ENCODE data around the gene DDX4.
"Not testable (repeated sequence)": the region's sequence is repeated elsewhere in the genome, so short reads cannot be mapped to it uniquely, and the experiment has no call there.

The DDX4 gene

GRCh38 chr5:55731848-55732247, 6.0 kb upstream of the DDX4 start:
- FAIRE-seq = no peak

- no peak for FAIRE-seq
Observed at GRCh38 chr5:55732585-55732984, 5.3 kb upstream of the DDX4 start.

- no peak for FAIRE-seq
Observed at GRCh38 chr5:55734658-55735057, 3.2 kb upstream of the DDX4 start.

GRCh38 chr5:55742778-55743177, 4.9 kb downstream of the DDX4 start:
- no peak for FAIRE-seq

GRCh38 chr5:55747778-55748318, 10.0 kb downstream of the DDX4 start:
- FAIRE-seq = no peak

GRCh38 chr5:55749387-55749786, 11.5 kb downstream of the DDX4 start:
- FAIRE-seq = no peak

DNA sequence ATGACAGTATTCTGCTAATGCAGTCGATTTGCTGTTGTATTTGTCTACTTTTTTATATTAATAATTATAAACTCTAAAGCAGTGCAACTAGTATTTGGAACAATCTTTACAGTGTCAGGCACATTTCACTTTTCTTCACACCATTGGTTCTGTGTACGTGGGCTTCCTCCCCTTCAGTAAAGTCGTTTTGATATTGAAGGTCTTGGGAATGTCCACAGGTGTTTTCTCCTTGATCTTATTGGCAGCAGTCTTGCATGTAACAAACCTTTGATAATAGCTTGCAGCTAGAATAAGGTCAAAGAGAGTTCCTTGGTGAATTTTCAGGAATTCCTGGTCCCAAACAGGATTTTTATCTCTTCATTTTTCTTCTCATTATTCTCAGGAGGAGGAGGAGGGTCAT, 12.2 kb downstream of the DDX4 start:
- FAIRE-seq = no peak

GRCh38 chr5:55750499-55750898, 12.6 kb downstream of the DDX4 start:
- FAIRE-seq = no peak

GRCh38 chr5:55758231-55758630, 20.4 kb downstream of the DDX4 start:
- no peak for FAIRE-seq

- no peak for FAIRE-seq
Observed at GRCh38 chr5:55758714-55759113, 20.9 kb downstream of the DDX4 start.

DNA sequence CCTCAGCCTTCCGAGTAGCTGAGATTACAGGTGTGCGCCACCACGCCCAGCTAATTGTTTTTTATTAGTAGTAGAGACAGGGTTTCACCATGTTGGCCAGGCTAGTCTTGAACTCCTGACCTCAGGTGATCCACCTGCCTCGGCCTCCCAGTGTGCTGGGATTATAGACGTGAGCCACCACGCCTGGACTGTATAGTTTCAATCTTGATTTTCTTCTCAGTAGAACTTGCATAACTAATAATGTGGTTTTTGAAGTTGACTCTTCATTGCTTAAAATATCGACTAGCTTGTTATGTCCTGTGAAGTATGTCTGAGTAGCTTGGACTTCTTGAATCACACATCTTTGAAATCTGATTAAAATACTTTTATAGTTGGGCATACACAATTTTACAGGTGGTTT, 23.9 kb downstream of the DDX4 start:
- FAIRE-seq = not testable (repeated sequence)

DNA sequence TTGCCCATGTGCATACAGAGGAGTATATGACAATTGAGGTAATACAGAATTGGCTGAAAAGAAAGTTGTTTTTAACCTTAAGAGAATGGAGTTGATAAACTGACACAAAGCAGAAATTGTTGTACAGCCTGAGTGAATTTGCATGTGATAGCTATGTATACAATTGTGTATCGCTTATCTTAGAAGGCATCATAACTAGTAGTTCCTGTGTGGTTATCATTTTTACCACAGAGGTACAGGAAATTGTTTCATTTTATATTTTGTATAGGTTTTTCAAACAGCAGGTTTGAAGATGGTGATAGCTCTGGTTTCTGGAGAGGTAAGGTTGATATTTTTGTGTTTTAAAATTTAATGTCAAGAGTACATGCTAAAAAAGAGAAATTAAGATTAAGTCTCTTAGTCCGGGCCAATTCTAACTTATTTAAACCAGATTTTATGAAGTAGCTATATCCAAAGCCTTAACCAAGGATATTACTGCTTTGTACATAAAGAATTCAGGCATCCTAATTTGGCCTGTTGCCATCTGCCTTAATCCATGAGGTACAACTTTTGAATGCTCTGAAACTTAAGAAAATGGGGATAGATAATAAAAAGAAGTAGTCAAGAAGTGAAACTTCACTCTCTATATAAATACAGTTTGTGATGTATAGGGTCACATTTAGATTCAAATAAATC, 26.0 kb downstream of the DDX4 start:
- no peak for FAIRE-seq

DNA sequence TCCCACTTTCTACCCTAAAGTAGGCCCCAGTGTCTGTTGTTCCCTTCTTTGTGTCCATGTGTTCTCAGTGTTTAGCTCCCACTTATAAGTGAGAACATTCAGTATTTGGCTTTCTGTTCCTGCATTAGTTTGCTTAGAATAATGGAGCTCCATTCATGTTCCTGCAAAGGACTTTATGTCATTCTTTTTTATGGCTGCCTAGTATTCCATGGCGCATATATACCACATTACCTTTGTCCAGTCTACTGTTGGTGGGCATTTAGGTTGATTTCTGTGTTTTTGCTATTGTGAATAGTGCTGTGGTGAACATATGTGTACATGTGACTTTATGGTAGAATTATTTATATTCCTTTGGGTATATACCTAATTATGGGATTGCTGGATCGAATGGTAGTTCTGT, 30.4 kb downstream of the DDX4 start:
- FAIRE-seq = no peak

- FAIRE-seq = no peak
Observed at GRCh38 chr5:55771175-55771655, 33.4 kb downstream of the DDX4 start.

GRCh38 chr5:55773057-55773456, 35.2 kb downstream of the DDX4 start:
- no peak for FAIRE-seq

DNA sequence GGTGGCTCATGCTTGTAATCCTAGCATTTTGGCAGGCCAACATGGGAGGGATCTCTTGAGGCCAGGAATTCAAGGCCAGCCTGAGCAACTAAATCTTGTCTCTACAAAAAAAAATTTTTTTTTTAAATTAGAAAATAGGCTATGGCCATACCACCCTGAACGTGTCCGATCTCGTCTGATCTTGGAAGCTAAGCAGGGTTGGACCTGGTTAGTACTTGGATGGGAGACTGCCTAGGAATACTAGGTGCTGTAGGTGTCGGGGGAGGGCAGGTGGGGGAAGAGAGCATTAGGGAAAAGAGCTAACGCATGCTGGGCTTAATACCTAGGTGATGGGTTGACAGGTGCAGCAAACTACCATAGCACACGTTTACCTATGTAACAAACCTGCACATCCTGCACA, 39.5 kb downstream of the DDX4 start:
- FAIRE-seq = no peak

- no peak for FAIRE-seq
Observed at GRCh38 chr5:55800924-55801323, 63.1 kb downstream of the DDX4 start.

- not testable (repeated sequence) for FAIRE-seq
Observed at GRCh38 chr5:55808814-55809213, 71.0 kb downstream of the DDX4 start.

DNA sequence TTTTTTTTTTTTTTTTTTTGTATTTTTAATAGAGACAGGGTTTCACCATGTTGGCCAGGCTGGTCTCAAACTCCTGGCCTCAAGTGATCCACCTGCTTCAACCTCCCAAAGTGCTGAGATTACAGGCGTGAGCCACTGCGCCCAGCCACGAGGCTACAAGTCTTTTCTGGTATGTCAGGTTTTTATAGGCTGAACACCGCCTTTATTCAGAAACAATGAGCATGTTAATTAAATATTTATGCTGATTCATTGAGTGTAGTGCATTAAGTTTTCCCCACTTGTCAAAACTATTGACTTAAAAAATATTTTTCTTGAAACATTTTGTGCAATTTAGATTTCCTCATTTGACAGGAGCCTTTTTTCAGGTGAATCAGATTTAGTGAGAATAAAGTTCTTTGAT, 78.1 kb downstream of the DDX4 start:
- not testable (repeated sequence) for FAIRE-seq

- FAIRE-seq = no peak
Observed at GRCh38 chr5:55816342-55816741, 78.5 kb downstream of the DDX4 start.

GRCh38 chr5:55817030-55817429, 79.2 kb downstream of the DDX4 start:
- FAIRE-seq = no peak

DNA sequence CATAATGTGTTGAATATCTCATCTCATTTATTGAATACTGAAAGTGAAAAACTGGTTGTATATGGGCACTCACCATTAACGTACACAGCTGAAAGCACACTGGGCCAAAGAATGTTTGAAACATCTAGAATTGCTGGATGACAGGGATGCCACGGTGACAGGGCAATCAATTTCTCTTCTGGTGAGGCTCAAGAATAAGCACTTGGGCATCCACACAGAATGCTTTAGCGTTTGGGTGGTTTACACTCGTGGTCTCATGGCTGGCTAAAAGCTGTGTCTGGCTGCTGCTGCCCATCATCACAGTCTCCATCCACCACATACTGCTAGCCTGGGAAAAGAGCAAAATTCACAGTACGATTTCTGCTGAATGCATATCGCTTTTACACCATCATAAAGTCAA, 82.6 kb downstream of the DDX4 start:
- FAIRE-seq = no peak

DNA sequence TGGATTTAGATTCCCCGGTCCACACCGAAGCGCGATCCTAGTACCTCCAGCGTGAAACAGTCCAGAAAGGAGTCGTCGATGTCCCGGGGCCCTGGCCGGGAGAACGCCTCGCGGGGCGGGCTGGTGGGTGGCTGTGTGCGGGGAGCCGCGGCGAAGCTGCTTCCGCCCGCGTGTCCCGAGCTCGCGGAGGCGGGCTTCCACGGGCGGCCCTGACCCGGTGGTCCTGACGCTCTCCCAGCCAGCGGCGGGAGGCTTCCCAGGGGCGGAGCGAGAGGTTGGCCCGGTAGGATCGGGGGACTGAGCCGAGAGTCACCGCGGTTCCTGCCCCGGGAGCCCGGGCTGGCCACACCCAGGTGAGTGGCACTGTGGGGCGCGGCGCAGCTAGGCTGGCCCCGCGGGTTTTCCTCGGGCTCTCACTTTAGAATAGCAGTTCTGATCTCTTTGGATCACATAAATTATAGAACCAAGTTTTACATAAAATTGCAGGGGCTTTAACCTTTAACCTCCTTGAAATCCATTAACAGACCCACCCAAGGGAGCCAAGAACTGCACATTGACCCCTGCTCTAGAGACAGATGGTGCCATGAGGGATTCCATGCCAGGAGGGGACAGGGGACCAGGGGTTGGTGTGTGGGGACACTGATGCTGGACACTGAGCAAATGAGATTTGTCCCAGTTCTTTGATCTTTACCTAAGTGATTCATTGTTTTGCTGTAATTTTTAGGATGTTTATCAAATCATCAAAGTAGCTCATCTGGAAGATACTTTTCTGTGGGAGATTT, 84.1 kb downstream of the DDX4 start:
- no peak for FAIRE-seq

- FAIRE-seq = no peak
Observed at GRCh38 chr5:55823151-55823796, 85.4 kb downstream of the DDX4 start.
